ENCODE measurements around the gene MYRIP. TPM values are rescaled to one million over a fixed set of nuclear protein-coding genes. Genes with fewer than 3 reads are reported as not detected.

Gene MYRIP
- total RNA-seq, 1 experiment from 2014 or later, result 0.44 TPM

DNA sequence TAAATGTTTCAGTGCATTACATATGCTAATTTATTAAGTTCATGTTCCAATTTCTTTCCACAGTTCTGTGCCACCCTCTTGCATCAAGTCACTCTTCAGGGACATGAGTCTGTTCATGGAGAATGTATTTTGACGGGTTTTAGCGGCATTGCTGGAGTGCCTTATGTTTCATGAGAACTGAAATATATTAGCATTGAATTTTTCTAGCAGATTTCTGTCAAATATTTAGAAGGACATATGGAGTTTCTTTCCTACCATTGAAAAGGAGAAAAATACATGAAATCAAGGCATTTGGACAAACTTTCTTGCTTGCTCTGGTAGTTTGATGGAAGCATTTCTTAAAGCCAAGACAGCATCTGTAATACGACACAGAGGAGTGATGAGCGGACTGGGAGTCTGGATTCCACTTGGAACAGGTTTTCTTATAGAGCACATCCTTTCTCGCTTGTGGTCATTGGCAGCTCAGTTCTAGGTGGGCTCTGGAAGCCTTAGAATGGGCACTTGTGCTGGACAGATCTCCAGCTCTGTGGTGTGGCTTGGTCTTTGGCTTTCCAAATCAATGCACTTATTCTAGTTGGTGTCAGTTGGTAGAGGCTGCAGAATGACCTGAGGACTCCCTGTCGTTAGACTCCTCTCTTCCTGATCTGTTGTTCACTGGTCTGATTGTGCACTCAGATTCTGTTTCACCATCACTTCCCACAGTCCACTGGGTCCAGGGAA lies 415.5 kb downstream of the MYRIP start:
- no peak for ATAC-seq
- H3K9me2 ChIP-seq (ENCODE audit: insufficient read depth), result no peaks in the 10 kb centered on the region
- no peaks in the 10 kb centered on the region for H4K20me1 ChIP-seq (ENCODE audit: insufficient read depth)
- H3K79me2 ChIP-seq (ENCODE audit: insufficient read depth, low read length), result no peaks in the 10 kb centered on the region
- no peaks in the 10 kb centered on the region for H3K9me3 ChIP-seq (ENCODE audit: control insufficient read depth in 1 of 2, insufficient read depth in 1 of 2, low read depth in 1 of 2, low read length in 2 of 2)
- no peak overlapping the region for H3K4me3 ChIP-seq (replicated peaks in 1 of 2; ENCODE audit: low read depth in 1 of 2, low read length in 2 of 2)
- BruUV-seq (replicated peaks), result no TSS peak
- H3K36me3 ChIP-seq (ENCODE audit: control insufficient read depth in 1 of 2, insufficient read depth in 2 of 2, low read length in 2 of 2), result no peaks in the 10 kb centered on the region
- H3K4me1 ChIP-seq (ENCODE audit: control insufficient read depth in 1 of 2, insufficient read depth in 2 of 2, low read length in 2 of 2), result no peaks in the 10 kb centered on the region
- DNase-seq (ENCODE audit: low read depth, low spot score), result no peak
- ChIA-PET CTCF (no interaction called here), POLR2A (no interaction called here), RAD21 (ENCODE audit: low non-redundant PET in 1 of 2, low total read pairs in 2 of 2, uncharacterized antibody in 2 of 2, unreplicated experiment in 2 of 2) (no interaction called here)
- intact Hi-C loops (cut with micrococcal nuclease), result no loop called here
- no peak overlapping the region for H3K27ac ChIP-seq (ENCODE audit: low read depth, low read length)
- no peak overlapping the region for H3K9ac ChIP-seq (ENCODE audit: low read length)
- no peak overlapping the region for H2AFZ ChIP-seq (ENCODE audit: low read depth, low read length, poor library complexity, severe bottlenecking)
- H3K4me2 ChIP-seq (ENCODE audit: low read length), result no peak overlapping the region
- TF ChIP-seq CBX3 (IDR thresholded peaks at IDR 0.05; ENCODE audit: low read depth) (no peak), ZFX (IDR thresholded peaks at IDR 0.05) (no peak), EGR1 (IDR thresholded peaks at IDR 0.05; ENCODE audit: low read depth) (no peak), CEBPB (IDR thresholded peaks at IDR 0.05; ENCODE audit: low read depth) (no peak), ELF1 (IDR thresholded peaks at IDR 0.05; ENCODE audit: borderline replicate concordance, low read depth) (no peak), SIN3A (IDR thresholded peaks at IDR 0.05; ENCODE audit: low read depth) (no peak), FOSL1 (IDR thresholded peaks at IDR 0.05; ENCODE audit: low read depth) (no peak), SP1 (IDR thresholded peaks at IDR 0.05; ENCODE audit: low read depth) (no peak), POLR2A (IDR thresholded peaks at IDR 0.05; ENCODE audit: borderline replicate concordance, extremely low read depth, insufficient read depth, insufficient read length) (no peak), TCF7L2 (IDR thresholded peaks at IDR 0.05; ENCODE audit: borderline replicate concordance, extremely low read depth, insufficient read depth, insufficient read length) (no peak), YY1 (IDR thresholded peaks at IDR 0.05; ENCODE audit: extremely low read depth, insufficient replicate concordance, low read depth, low read length) (no peak), JUND (IDR thresholded peaks at IDR 0.05) (no peak), SRF (IDR thresholded peaks at IDR 0.05; ENCODE audit: low read depth) (no peak)
- TF ChIP-seq, protein P1, sequence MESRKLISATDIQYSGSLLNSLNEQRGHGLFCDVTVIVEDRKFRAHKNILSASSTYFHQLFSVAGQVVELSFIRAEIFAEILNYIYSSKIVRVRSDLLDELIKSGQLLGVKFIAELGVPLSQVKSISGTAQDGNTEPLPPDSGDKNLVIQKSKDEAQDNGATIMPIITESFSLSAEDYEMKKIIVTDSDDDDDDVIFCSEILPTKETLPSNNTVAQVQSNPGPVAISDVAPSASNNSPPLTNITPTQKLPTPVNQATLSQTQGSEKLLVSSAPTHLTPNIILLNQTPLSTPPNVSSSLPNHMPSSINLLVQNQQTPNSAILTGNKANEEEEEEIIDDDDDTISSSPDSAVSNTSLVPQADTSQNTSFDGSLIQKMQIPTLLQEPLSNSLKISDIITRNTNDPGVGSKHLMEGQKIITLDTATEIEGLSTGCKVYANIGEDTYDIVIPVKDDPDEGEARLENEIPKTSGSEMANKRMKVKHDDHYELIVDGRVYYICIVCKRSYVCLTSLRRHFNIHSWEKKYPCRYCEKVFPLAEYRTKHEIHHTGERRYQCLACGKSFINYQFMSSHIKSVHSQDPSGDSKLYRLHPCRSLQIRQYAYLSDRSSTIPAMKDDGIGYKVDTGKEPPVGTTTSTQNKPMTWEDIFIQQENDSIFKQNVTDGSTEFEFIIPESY (IDR thresholded peaks at IDR 0.05; ENCODE audit: extremely low read depth, insufficient replicate concordance, low read length), result no peak
- TF ChIP-seq, protein P2, sequence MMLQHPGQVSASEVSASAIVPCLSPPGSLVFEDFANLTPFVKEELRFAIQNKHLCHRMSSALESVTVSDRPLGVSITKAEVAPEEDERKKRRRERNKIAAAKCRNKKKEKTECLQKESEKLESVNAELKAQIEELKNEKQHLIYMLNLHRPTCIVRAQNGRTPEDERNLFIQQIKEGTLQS (IDR thresholded peaks at IDR 0.05), result no peak
- TF ChIP-seq, protein P3, sequence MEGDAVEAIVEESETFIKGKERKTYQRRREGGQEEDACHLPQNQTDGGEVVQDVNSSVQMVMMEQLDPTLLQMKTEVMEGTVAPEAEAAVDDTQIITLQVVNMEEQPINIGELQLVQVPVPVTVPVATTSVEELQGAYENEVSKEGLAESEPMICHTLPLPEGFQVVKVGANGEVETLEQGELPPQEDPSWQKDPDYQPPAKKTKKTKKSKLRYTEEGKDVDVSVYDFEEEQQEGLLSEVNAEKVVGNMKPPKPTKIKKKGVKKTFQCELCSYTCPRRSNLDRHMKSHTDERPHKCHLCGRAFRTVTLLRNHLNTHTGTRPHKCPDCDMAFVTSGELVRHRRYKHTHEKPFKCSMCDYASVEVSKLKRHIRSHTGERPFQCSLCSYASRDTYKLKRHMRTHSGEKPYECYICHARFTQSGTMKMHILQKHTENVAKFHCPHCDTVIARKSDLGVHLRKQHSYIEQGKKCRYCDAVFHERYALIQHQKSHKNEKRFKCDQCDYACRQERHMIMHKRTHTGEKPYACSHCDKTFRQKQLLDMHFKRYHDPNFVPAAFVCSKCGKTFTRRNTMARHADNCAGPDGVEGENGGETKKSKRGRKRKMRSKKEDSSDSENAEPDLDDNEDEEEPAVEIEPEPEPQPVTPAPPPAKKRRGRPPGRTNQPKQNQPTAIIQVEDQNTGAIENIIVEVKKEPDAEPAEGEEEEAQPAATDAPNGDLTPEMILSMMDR (IDR thresholded peaks at IDR 0.05 in 2 of 3, conservative IDR thresholded peaks at IDR 0.05 in 1 of 3; ENCODE audit: borderline replicate concordance in 1 of 3, insufficient read depth in 1 of 3, low read depth in 2 of 3, low read length in 2 of 3), result no peak
- TF ChIP-seq, protein P4, sequence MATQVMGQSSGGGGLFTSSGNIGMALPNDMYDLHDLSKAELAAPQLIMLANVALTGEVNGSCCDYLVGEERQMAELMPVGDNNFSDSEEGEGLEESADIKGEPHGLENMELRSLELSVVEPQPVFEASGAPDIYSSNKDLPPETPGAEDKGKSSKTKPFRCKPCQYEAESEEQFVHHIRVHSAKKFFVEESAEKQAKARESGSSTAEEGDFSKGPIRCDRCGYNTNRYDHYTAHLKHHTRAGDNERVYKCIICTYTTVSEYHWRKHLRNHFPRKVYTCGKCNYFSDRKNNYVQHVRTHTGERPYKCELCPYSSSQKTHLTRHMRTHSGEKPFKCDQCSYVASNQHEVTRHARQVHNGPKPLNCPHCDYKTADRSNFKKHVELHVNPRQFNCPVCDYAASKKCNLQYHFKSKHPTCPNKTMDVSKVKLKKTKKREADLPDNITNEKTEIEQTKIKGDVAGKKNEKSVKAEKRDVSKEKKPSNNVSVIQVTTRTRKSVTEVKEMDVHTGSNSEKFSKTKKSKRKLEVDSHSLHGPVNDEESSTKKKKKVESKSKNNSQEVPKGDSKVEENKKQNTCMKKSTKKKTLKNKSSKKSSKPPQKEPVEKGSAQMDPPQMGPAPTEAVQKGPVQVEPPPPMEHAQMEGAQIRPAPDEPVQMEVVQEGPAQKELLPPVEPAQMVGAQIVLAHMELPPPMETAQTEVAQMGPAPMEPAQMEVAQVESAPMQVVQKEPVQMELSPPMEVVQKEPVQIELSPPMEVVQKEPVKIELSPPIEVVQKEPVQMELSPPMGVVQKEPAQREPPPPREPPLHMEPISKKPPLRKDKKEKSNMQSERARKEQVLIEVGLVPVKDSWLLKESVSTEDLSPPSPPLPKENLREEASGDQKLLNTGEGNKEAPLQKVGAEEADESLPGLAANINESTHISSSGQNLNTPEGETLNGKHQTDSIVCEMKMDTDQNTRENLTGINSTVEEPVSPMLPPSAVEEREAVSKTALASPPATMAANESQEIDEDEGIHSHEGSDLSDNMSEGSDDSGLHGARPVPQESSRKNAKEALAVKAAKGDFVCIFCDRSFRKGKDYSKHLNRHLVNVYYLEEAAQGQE (IDR thresholded peaks at IDR 0.05; ENCODE audit: low read depth), result no peak
- peaks cover 6% of the 10 kb centered on the region; the same call in 1 of the 2 replicates for H3K27me3 ChIP-seq (ENCODE audit: insufficient read depth, low read length)

Data from HCT116 (cell line).